ENCODE measurements around the gene C10orf67.

Gene C10orf67

GRCh38 chr10:23196915-23197314, 147.7 kb downstream of the C10orf67 start:
- no peak for DNase-seq (ENCODE audit: low read depth in 2 of 2)

- DNase-seq (ENCODE audit: low read depth in 2 of 2), result no peak
Observed at GRCh38 chr10:23195846-23196600, 148.6 kb downstream of the C10orf67 start.

- DNase-seq (ENCODE audit: low read depth in 2 of 2), result no peak
Observed at GRCh38 chr10:23194966-23195845, 149.4 kb downstream of the C10orf67 start.

GRCh38 chr10:23194471-23194965, 150.1 kb downstream of the C10orf67 start:
- DNase-seq (ENCODE audit: low read depth in 2 of 2), result no peak

- no peak for DNase-seq (ENCODE audit: low read depth in 2 of 2)
Observed at GRCh38 chr10:23193435-23194074, 151.0 kb downstream of the C10orf67 start.

- DNase-seq (ENCODE audit: low read depth in 2 of 2), result no peak
Observed at GRCh38 chr10:23192712-23193434, 151.7 kb downstream of the C10orf67 start.

GRCh38 chr10:23191764-23192711, 152.6 kb downstream of the C10orf67 start, which contains the start of gene PTF1A:
PTF1A (plus strand) TSS chr10:23192312; CDS start chr10:23192531, 219 bp downstream.
- no peak for DNase-seq (ENCODE audit: low read depth in 2 of 2)

- DNase-seq (ENCODE audit: low read depth in 2 of 2), result no peak
Observed at GRCh38 chr10:23190872-23191763, 153.5 kb downstream of the C10orf67 start.

GRCh38 chr10:23189024-23189423, 155.6 kb downstream of the C10orf67 start:
- DNase-seq (ENCODE audit: low read depth in 2 of 2), result no peak

- no peak for DNase-seq (ENCODE audit: low read depth in 2 of 2)
Observed at GRCh38 chr10:23187155-23187554, 157.4 kb downstream of the C10orf67 start.

GRCh38 chr10:23186697-23187096, 157.9 kb downstream of the C10orf67 start:
- DNase-seq (ENCODE audit: low read depth in 2 of 2), result no peak

GRCh38 chr10:23186178-23186577, 158.4 kb downstream of the C10orf67 start:
- DNase-seq (ENCODE audit: low read depth in 2 of 2), result no peak

- no peak for DNase-seq (ENCODE audit: low read depth in 2 of 2)
Observed at GRCh38 chr10:23174977-23175512, 169.6 kb downstream of the C10orf67 start.

GRCh38 chr10:23174074-23174976, 170.3 kb downstream of the C10orf67 start:
- DNase-seq (ENCODE audit: low read depth in 2 of 2), result no peak

GRCh38 chr10:23173214-23174073, 171.2 kb downstream of the C10orf67 start:
- no peak for DNase-seq (ENCODE audit: low read depth in 2 of 2)

- DNase-seq (ENCODE audit: low read depth in 2 of 2), result no peak
Observed at GRCh38 chr10:23172429-23173213, 172.0 kb downstream of the C10orf67 start.

All from stimulated activated CD8-positive, alpha-beta memory T cell treated with anti-CD3 and anti-CD28 coated beads, Interleukin-15, amount 100 ng/mL, for 4 hours (primary cell).